Lower leg skin (tissue), 3 donors: ENCODE data around the gene BRF1.

Source experiments
- POLR2A ChIP-seq, 2 donors: fragments of 450-650 bp; IDR thresholded peaks; one replicate each; pipeline ENCODE4 v1.6.1; 2016 to 2017; ENCODE audit warnings: antibody characterized with exemption in 2 of 2, mild to moderate bottlenecking in 1 of 2, moderate library complexity in 1 of 2
- TF ChIP-seq, protein P1 (sequence below), 3 donors: fragments of 450-650 bp; IDR thresholded peaks; one replicate each; pipeline ENCODE4 v1.5.1; 2016; ENCODE audit warnings: antibody characterized with exemption in 3 of 3, mild to moderate bottlenecking in 3 of 3, moderate library complexity in 2 of 3

DNA sequence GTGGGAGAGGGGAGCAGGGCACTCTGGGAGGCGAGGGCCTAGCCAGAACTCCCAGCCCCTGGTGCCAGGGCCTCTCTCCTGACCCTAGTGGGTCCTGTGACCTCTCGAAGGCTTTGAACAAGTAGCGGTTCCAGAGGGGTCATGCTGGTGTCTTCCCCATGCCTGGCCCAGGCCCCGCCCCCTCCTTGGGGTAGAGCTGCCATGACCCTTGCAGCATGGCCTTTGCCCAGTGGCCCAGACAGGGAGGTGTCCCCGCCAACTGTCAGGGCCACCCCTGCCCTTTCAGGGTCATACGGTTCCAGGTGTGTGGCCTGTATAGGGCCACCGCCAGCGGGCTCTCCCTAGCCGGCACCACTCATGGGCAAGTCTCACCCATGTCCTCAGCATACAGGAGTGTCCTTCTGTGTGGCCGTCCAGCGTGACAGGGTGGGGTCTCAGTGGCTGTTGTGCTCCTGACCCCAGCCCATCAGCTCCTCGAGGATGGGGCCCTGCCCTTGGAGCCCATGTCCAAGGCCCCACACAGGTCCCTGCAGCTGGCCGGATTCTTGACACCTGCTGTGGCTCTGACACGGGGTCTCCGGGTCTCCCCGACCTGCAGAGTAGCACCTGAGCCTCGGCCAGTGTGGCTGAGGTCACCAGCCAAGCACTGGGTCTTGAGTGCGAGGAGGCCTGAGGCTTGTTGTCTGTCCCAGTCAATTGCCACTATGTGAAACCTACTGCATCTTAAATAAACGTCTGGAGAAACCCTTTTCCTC is 48.3 kb upstream of the BRF1 start:
- TF ChIP-seq, protein P1, sequence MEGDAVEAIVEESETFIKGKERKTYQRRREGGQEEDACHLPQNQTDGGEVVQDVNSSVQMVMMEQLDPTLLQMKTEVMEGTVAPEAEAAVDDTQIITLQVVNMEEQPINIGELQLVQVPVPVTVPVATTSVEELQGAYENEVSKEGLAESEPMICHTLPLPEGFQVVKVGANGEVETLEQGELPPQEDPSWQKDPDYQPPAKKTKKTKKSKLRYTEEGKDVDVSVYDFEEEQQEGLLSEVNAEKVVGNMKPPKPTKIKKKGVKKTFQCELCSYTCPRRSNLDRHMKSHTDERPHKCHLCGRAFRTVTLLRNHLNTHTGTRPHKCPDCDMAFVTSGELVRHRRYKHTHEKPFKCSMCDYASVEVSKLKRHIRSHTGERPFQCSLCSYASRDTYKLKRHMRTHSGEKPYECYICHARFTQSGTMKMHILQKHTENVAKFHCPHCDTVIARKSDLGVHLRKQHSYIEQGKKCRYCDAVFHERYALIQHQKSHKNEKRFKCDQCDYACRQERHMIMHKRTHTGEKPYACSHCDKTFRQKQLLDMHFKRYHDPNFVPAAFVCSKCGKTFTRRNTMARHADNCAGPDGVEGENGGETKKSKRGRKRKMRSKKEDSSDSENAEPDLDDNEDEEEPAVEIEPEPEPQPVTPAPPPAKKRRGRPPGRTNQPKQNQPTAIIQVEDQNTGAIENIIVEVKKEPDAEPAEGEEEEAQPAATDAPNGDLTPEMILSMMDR (IDR thresholded peaks at IDR 0.05) = no peak
- no peak for TF ChIP-seq POLR2A (IDR thresholded peaks at IDR 0.05)
